K562 (cell line): ENCODE measurements around the gene KCNJ14. TPM values are rescaled to one million over a fixed set of nuclear protein-coding genes. Genes with fewer than 3 reads are reported as not detected.

Source experiments
- ASH1L ChIP-seq: fragments of 450-650 bp; IDR thresholded peaks from 2 replicates; pipeline ENCODE4 v1.6.1; 2018; ENCODE audit warnings: borderline replicate concordance, mild to moderate bottlenecking, low read depth; ENCODE audit not compliant: partially characterized antibody
- BMI1 ChIP-seq: fragments of 150-350 bp; IDR thresholded peaks from 2 replicates; pipeline ENCODE4 v1.6.1; 2014; ENCODE audit warnings: low read length
- CSDE1 ChIP-seq, 2 experiments: fragments of 450-650 bp; IDR thresholded peaks; 2 replicates each; pipeline ENCODE4 v1.6.1; 2016; ENCODE audit warnings: mild to moderate bottlenecking in 1 of 2
- FOXK1 ChIP-seq: sonication (generic); formaldehyde crosslinking; IDR thresholded peaks from 2 replicates; pipeline ENCODE4 v1.8.0; 2022; ENCODE audit warnings: missing genetic modification reagents, mild to moderate bottlenecking, borderline replicate concordance
- HDAC1 ChIP-seq, 2 experiments: fragments of 450-650 bp; IDR thresholded peaks; 2 replicates each; pipeline ENCODE4 v1.6.1; 2016 to 2017; ENCODE audit warnings: inconsistent platforms in 1 of 2, mild to moderate bottlenecking in 1 of 2, moderate library complexity in 1 of 2
- HDAC3 ChIP-seq: fragments of 450-650 bp; IDR thresholded peaks from 2 replicates; pipeline ENCODE4 v1.6.1; 2018; ENCODE audit warnings: borderline replicate concordance, mild to moderate bottlenecking, moderate library complexity; ENCODE audit not compliant: partially characterized antibody
- ILK ChIP-seq: fragments of 450-650 bp; IDR thresholded peaks from 2 replicates; pipeline ENCODE4 v1.6.1; 2016; ENCODE audit warnings: missing genetic modification characterization, low read depth, mild to moderate bottlenecking, missing compliant biosample characterization, moderate library complexity, borderline replicate concordance
- MAX ChIP-seq: sonication (generic); formaldehyde crosslinking; IDR thresholded peaks from 2 replicates; pipeline ENCODE4 v1.9.0; 2022; ENCODE audit warnings: mild to moderate bottlenecking, missing genetic modification reagents
- MBD1 ChIP-seq: fragments of 250-450 bp; sonication (Bioruptor Pico); IDR thresholded peaks from 2 replicates; pipeline ENCODE4 v1.8.0; 2022; ENCODE audit warnings: inconsistent platforms
- NCOR1 ChIP-seq: fragments of 450-650 bp; IDR thresholded peaks from 2 replicates; pipeline ENCODE4 v1.6.1; 2016; ENCODE audit warnings: mild to moderate bottlenecking, moderate library complexity
- NR3C1 ChIP-seq: sonication (generic); formaldehyde crosslinking; IDR thresholded peaks from 2 replicates; pipeline ENCODE4 v1.8.1; 2022; ENCODE audit warnings: missing genetic modification reagents
- POLR2H ChIP-seq: IDR thresholded peaks from 2 replicates; pipeline ENCODE4 v1.6.1; 2016; ENCODE audit warnings: missing genetic modification characterization, low read depth, mild to moderate bottlenecking, control low read depth, missing compliant biosample characterization, moderate library complexity
- PPARD ChIP-seq: fragments of 250-450 bp; sonication (Bioruptor Pico); IDR thresholded peaks from 2 replicates; pipeline ENCODE4 v1.8.0; 2022; ENCODE audit warnings: inconsistent platforms, mild to moderate bottlenecking, moderate library complexity
- TRIM25 ChIP-seq: fragments of 450-650 bp; IDR thresholded peaks from 2 replicates; pipeline ENCODE4 v1.7.0; 2016; ENCODE audit warnings: borderline replicate concordance
- YY1 ChIP-seq, 3 experiments: IDR thresholded peaks; 2 replicates each; pipeline ENCODE4 v1.6.1; 2011; ENCODE audit warnings: low read length in 2 of 3, mild to moderate bottlenecking in 2 of 3, moderate library complexity in 2 of 3, borderline replicate concordance in 1 of 3, control low read depth in 1 of 3, low read depth in 1 of 3; ENCODE audit not compliant: insufficient read depth in 3 of 3, insufficient replicate concordance in 2 of 3, control insufficient read depth in 1 of 3, insufficient read length in 1 of 3; ENCODE audit errors: extremely low read depth in 1 of 3
- ZBED1 ChIP-seq: IDR thresholded peaks from 2 replicates; pipeline ENCODE4 v1.6.1; 2014
- ZBTB7A ChIP-seq: IDR thresholded peaks from 2 replicates; pipeline ENCODE4 v1.6.1; 2011; ENCODE audit warnings: low read depth, mild to moderate bottlenecking, low read length, moderate library complexity, borderline replicate concordance; ENCODE audit not compliant: control insufficient read depth
- ZFP36 ChIP-seq: fragments of 150-350 bp; IDR thresholded peaks from 2 replicates; pipeline ENCODE4 v1.6.1; 2018; ENCODE audit warnings: low read length, low read depth; ENCODE audit not compliant: partially characterized antibody
- ZFPM2 ChIP-seq: fragments of 250-450 bp; sonication (Bioruptor Pico); IDR thresholded peaks from 2 replicates; pipeline ENCODE4 v1.5.1; 2022; ENCODE audit warnings: mild to moderate bottlenecking
- ZNF12 ChIP-seq: sonication (generic); formaldehyde crosslinking; IDR thresholded peaks from 2 replicates; pipeline ENCODE4 v1.4.0; 2020; ENCODE audit warnings: mild to moderate bottlenecking, missing genetic modification reagents
- ZNF121 ChIP-seq: sonication (generic); formaldehyde crosslinking; conservative IDR thresholded peaks from 2 replicates; pipeline ENCODE4 v1.8.0; 2022; ENCODE audit warnings: missing genetic modification reagents
- ZNF639 ChIP-seq, 2 experiments: fragments of 200-800 bp in 1 of 2; sonication (Bioruptor generic) in 1 of 2; sonication (generic) in 1 of 2; formaldehyde crosslinking in 1 of 2; IDR thresholded peaks in 1 of 2; conservative IDR thresholded peaks in 1 of 2; 2 replicates each; pipeline versions ENCODE4 v1.5.0 to v1.6.1; 2016 to 2020; ENCODE audit warnings: missing compliant biosample characterization in 1 of 2, missing genetic modification characterization in 1 of 2, missing genetic modification reagents in 1 of 2
- ZNF764 ChIP-seq: fragments of 250-450 bp; sonication (Bioruptor Pico); IDR thresholded peaks from 2 replicates; pipeline ENCODE4 v1.4.0; 2020; ENCODE audit warnings: low read depth, mild to moderate bottlenecking, moderate library complexity
- ZSCAN29 ChIP-seq: fragments of 450-650 bp; IDR thresholded peaks from 2 replicates; pipeline ENCODE4 v1.6.1; 2017
- polyA plus RNA-seq, 8 experiments: library from polyadenylated mRNA; depleted of rRNA in 4 of 8; stranded (reverse) in 5 of 8; unstranded in 3 of 8; fragments of >200 nt; fragmentation: Nextera tagmentation in 2 of 8; fragmentation: Illumina TruSeq in 1 of 8; extraction: Ambion mirVana in 2 of 8; extraction: Trizol in 1 of 8; gene quantifications; 2 replicates each; pipeline versions ENCODE4 v1.2.1 to v1.2.3, GENCODE V29; 2011 to 2014; ENCODE audit warnings: inconsistent platforms in 1 of 8, missing spikeins in 1 of 8
- total RNA-seq, 7 experiments: library from RNA; depleted of rRNA in 6 of 7; stranded (reverse); fragments of >200 nt in 6 of 7; fragmentation: Illumina TruSeq in 2 of 7; extraction: Trizol in 2 of 7; gene quantifications; 2 replicates each; pipeline versions ENCODE4 v1.2.1 to v1.2.3, GENCODE V29; 2011 to 2021; ENCODE audit warnings: low replicate concordance in 1 of 7

KCNJ14 gene
- total and polyA plus RNA-seq, 9 of the 15 experiments (the other 6 are each of a cell fraction or from before 2014, with no cell fraction given) = 0.15 to 1.6 (median 0.49) TPM

- peak; percentile 29 to 86 (median 83) for TF ChIP-seq YY1 (IDR thresholded peaks at IDR 0.05; ENCODE audit: borderline replicate concordance in 1 of 3, control insufficient read depth in 1 of 3, extremely low read depth in 1 of 3, insufficient read depth in 3 of 3, insufficient read length in 1 of 3, insufficient replicate concordance in 2 of 3, low read depth in 1 of 3, low read length in 2 of 3)
- peak; percentile 94 for TF ChIP-seq BMI1
- TF ChIP-seq HDAC3 = no peak
- 0 out of 2 replicates have a peak, but pooled peaks have one; percentile 12 for TF ChIP-seq FOXK1
- no peak for TF ChIP-seq MBD1
- no peak for TF ChIP-seq NR3C1 (CRISPR knock-in tag)
- TF ChIP-seq ASH1L = peak; percentile 95
- no peak for TF ChIP-seq ZFP36
- no peak for TF ChIP-seq NCOR1
- TF ChIP-seq ZNF12 (CRISPR knock-in tag) = no peak
- no peak for TF ChIP-seq TRIM25
- no peak for TF ChIP-seq ILK (tag)
- TF ChIP-seq MAX (CRISPR knock-in tag) = peak; percentile 23; the same call in 1 of the 2 replicates
- TF ChIP-seq HDAC1 (IDR thresholded peaks at IDR 0.05) = no peak
- no peak for TF ChIP-seq POLR2H (tag)
- peak in 1 of 2 experiments; percentile 93; a peak in 2 of 4 replicates for TF ChIP-seq CSDE1 (IDR thresholded peaks at IDR 0.05)
- TF ChIP-seq ZNF639 (CRISPR knock-in tag; conservative IDR thresholded peaks at IDR 0.05 in 1 of 2, IDR thresholded peaks at IDR 0.05 in 1 of 2) = no peak
- no peak for TF ChIP-seq ZFPM2 (CRISPR knock-in tag)
- TF ChIP-seq PPARD = no peak
- TF ChIP-seq ZSCAN29 = no peak
- no peak for TF ChIP-seq ZBED1
- no peak for TF ChIP-seq ZNF764 (CRISPR knock-in tag)
- TF ChIP-seq ZBTB7A = no peak
- TF ChIP-seq ZNF121 (CRISPR knock-in tag) = no peak
Measured at GRCh38 chr19:48468772-48469288, 13.5 kb downstream of the KCNJ14 start (continued).
